ENCODE measurements around the gene MAP4K2.

The MAP4K2 gene

DNA sequence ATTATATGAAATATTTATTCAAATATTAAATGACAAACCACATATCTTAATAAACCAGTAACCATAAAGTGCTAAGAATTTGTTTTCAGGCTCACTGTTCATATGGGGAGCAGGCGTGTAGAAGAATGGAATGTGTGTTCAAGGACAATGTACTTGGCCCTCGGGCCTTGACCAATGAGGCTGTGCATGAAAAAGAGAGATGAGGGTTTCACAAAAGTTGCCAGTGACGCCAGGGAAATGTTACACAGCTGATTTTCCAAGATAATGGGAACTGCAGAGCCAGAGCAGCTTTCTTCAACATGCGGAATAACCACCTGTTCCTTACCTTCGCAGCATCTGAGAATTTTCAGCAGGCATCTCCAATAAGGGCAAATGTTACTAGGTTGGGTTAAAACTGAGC, 28.9 kb downstream of the MAP4K2 start:
- peaks cover 15% of the 10 kb centered on the region for H3K4me1 ChIP-seq (ENCODE audit: control insufficient read depth, insufficient read depth, low read length, poor library complexity, severe bottlenecking)
- no peak overlapping the region for H3K4me3 ChIP-seq (ENCODE audit: extremely low read depth, insufficient read depth, low read length, poor library complexity, severe bottlenecking)
- H3K27ac ChIP-seq (ENCODE audit: low read depth, low read length, severe bottlenecking) = no peak overlapping the region
- H3K9me3 ChIP-seq (ENCODE audit: control insufficient read depth, low read length) = no peaks in the 10 kb centered on the region
- H3K36me3 ChIP-seq (ENCODE audit: control insufficient read depth, insufficient read depth, low read length) = peaks cover 83% of the 10 kb centered on the region
- 95 to 100% methylated on average over 5 of the region's 5 CpGs for WGBS, 2 experiments (ENCODE audit: insufficient coverage in 2 of 2)

DNA sequence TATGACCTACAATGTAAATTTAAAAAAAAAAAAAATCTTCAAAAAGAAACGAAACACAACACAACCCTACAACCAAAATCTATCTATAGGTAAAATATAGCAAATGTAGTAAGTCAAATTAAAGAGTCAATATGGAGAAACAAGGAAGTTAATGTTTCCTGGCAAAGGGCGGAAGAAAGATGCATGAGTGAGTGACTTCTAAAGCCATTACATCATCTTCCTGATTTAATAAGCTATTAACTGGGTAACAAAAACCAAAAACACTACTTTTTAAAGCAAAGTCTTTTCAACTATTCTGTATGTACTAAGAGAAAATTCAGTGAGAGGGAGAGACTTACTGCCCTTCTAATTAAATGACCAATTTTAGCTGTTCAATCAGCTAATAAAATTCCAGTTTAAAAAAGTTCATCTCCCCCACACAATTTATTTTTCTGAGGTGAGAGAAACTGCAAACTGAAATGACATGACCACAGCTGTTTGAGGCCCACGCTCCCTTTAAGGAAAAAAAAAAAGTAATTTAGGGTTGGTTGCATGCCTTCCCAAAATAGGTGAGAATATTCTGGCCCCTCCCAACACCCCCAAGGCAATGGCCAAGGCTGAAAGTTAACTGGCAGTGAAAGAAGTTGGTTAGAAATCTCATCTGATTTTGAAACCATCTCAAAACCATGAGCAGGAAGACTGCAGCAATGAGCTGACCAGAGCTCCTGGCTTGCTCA, 30.6 kb downstream of the MAP4K2 start:
- 83% methylated on average over 1 of the region's 3 CpGs; no CpG with 5 or more reads in 1 of the 2 experiments for WGBS, 2 experiments (ENCODE audit: insufficient coverage in 2 of 2)
- Histone ChIP-seq H3K9me3 (ENCODE audit: control insufficient read depth, low read length) (no peaks in the 10 kb centered on the region), H3K4me1 (ENCODE audit: control insufficient read depth, insufficient read depth, low read length, poor library complexity, severe bottlenecking) (peaks cover 16% of the 10 kb centered on the region), H3K36me3 (ENCODE audit: control insufficient read depth, insufficient read depth, low read length) (peaks cover 100% of the 10 kb centered on the region), H3K27ac (ENCODE audit: low read depth, low read length, severe bottlenecking) (no peak overlapping the region), H3K4me3 (ENCODE audit: extremely low read depth, insufficient read depth, low read length, poor library complexity, severe bottlenecking) (no peak overlapping the region)

DNA sequence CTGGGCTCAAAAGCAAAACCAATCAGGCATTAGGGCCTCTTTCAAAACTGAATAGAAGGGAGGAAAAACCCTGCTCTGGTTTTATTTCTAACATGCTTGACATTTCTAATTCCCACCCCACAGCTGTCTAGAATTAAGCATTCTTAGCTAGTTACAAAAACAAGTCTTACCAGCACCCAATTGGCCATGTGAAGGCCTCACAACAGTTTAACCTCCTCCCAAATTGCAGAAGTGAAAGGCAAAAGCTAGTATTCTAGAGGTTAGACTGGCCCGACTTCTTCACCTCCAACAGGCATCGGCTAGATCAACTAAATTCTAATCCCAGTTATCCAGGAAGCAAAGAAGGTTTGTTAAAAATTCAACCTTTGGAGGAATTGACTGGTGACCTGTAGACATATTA, 31.2 kb downstream of the MAP4K2 start:
- no CpG with 5 or more reads among the region's 2 CpGs for WGBS, 2 experiments (ENCODE audit: insufficient coverage in 2 of 2)
- peaks cover 100% of the 10 kb centered on the region for H3K36me3 ChIP-seq (ENCODE audit: control insufficient read depth, insufficient read depth, low read length)
- no peak overlapping the region for H3K27ac ChIP-seq (ENCODE audit: low read depth, low read length, severe bottlenecking)
- no peak overlapping the region for H3K4me3 ChIP-seq (ENCODE audit: extremely low read depth, insufficient read depth, low read length, poor library complexity, severe bottlenecking)
- H3K4me1 ChIP-seq (ENCODE audit: control insufficient read depth, insufficient read depth, low read length, poor library complexity, severe bottlenecking) = peaks cover 21% of the 10 kb centered on the region
- H3K9me3 ChIP-seq (ENCODE audit: control insufficient read depth, low read length) = no peaks in the 10 kb centered on the region

GRCh38 chr11:64770120-64770519, 32.9 kb downstream of the MAP4K2 start:
- WGBS, 2 experiments (ENCODE audit: insufficient coverage in 2 of 2) = 97 to 100% methylated on average over 7 of the region's 12 CpGs
- H3K27ac ChIP-seq (ENCODE audit: low read depth, low read length, severe bottlenecking) = no peak overlapping the region
- H3K36me3 ChIP-seq (ENCODE audit: control insufficient read depth, insufficient read depth, low read length) = peaks cover 97% of the 10 kb centered on the region
- peaks cover 24% of the 10 kb centered on the region for H3K4me1 ChIP-seq (ENCODE audit: control insufficient read depth, insufficient read depth, low read length, poor library complexity, severe bottlenecking)
- H3K9me3 ChIP-seq (ENCODE audit: control insufficient read depth, low read length) = no peaks in the 10 kb centered on the region
- no peak overlapping the region for H3K4me3 ChIP-seq (ENCODE audit: extremely low read depth, insufficient read depth, low read length, poor library complexity, severe bottlenecking)

DNA sequence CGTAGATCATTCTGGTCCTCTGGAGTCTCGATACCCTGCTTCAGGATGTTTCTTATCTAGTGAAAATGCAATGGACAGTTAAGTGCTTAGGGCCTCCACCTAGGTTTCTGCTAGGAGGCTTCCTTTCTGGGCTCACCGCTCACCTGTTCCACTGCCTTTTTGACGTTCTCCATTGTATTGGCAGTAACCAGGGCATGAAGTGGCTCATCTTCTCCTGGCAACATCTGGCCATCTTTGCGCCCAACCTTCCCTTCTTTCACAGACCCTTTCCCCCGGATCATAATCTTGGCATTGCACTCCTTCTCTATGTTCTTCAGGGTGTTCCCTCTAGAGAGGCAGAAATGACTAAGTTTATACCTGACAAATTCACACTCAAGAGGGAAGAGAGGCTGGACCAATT, 33.7 kb downstream of the MAP4K2 start:
- 98% methylated on average over 5 to 6 of the region's 6 CpGs for WGBS, 2 experiments (ENCODE audit: insufficient coverage in 2 of 2)
- Histone ChIP-seq H3K4me3 (ENCODE audit: extremely low read depth, insufficient read depth, low read length, poor library complexity, severe bottlenecking) (no peak overlapping the region), H3K27ac (ENCODE audit: low read depth, low read length, severe bottlenecking) (no peak overlapping the region), H3K9me3 (ENCODE audit: control insufficient read depth, low read length) (no peaks in the 10 kb centered on the region), H3K36me3 (ENCODE audit: control insufficient read depth, insufficient read depth, low read length) (peaks cover 97% of the 10 kb centered on the region), H3K4me1 (ENCODE audit: control insufficient read depth, insufficient read depth, low read length, poor library complexity, severe bottlenecking) (peaks cover 31% of the 10 kb centered on the region)

- Histone ChIP-seq H3K9me3 (ENCODE audit: control insufficient read depth, low read length) (no peaks in the 10 kb centered on the region), H3K4me3 (ENCODE audit: extremely low read depth, insufficient read depth, low read length, poor library complexity, severe bottlenecking) (no peak overlapping the region), H3K27ac (ENCODE audit: low read depth, low read length, severe bottlenecking) (no peak overlapping the region), H3K4me1 (ENCODE audit: control insufficient read depth, insufficient read depth, low read length, poor library complexity, severe bottlenecking) (peaks cover 37% of the 10 kb centered on the region), H3K36me3 (ENCODE audit: control insufficient read depth, insufficient read depth, low read length) (peaks cover 97% of the 10 kb centered on the region)
- WGBS, 2 experiments (ENCODE audit: insufficient coverage in 2 of 2) = 94 to 96% methylated on average over 5 to 6 of the region's 6 CpGs
Observed at GRCh38 chr11:64768300-64768694, 34.7 kb downstream of the MAP4K2 start.

DNA sequence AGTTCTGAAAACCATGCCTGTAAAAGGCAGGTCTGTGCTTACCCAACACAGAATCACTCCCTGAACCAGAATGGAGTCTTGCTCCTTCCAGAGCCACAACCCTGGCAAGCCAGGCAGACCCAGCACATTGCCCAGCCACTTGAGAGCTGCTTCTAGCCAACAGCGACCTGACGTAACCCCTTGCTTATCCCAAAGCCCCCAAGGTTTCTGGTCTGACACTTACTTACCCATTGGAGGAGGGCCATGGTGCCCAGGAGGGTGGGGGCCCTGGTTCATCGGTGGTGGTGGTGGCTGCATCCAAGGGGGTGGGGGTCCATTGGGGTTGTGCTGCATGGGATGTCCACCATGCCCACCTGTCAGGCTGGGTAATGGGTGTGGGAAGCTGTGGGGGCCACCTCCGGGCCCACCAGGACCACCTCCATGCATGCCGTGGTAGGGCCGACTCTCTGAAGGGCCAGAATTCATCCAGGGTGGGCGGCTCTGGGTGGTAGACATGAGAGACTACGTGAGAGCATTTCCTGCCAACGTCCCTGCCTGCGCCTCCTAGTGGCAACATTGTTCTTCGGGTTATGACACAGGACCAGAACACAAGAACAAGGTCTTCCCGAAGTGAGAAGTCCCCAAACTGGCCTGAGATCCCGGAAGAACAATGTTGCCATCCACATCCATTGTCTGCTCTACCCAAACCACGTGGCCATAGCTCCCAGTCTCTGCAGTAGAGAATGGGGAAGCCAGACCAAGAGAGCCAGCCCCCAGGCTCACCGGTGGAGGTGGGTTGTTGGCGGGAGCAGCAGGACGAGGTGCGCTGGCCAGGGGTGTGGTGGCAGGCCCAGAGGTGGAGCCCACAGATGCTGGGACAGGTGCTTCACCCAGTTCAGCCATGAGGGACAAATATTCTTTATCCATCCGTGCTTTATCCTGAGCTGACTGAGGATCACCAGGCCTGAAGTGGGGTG, 35.4 kb downstream of the MAP4K2 start:
- Histone ChIP-seq H3K27ac (ENCODE audit: low read depth, low read length, severe bottlenecking) (no peak overlapping the region), H3K4me1 (ENCODE audit: control insufficient read depth, insufficient read depth, low read length, poor library complexity, severe bottlenecking) (peaks cover 39% of the 10 kb centered on the region), H3K36me3 (ENCODE audit: control insufficient read depth, insufficient read depth, low read length) (peaks cover 97% of the 10 kb centered on the region), H3K4me3 (ENCODE audit: extremely low read depth, insufficient read depth, low read length, poor library complexity, severe bottlenecking) (no peak overlapping the region), H3K9me3 (ENCODE audit: control insufficient read depth, low read length) (no peaks in the 10 kb centered on the region)
- 73 to 74% methylated on average over 14 to 15 of the region's 19 CpGs for WGBS, 2 experiments (ENCODE audit: insufficient coverage in 2 of 2)

- H3K36me3 ChIP-seq (ENCODE audit: control insufficient read depth, insufficient read depth, low read length) = peaks cover 97% of the 10 kb centered on the region
- no peak overlapping the region for H3K27ac ChIP-seq (ENCODE audit: low read depth, low read length, severe bottlenecking)
- H3K4me1 ChIP-seq (ENCODE audit: control insufficient read depth, insufficient read depth, low read length, poor library complexity, severe bottlenecking) = peaks cover 41% of the 10 kb centered on the region
- H3K4me3 ChIP-seq (ENCODE audit: extremely low read depth, insufficient read depth, low read length, poor library complexity, severe bottlenecking) = no peak overlapping the region
- 97 to 100% methylated on average over 4 to 5 of the region's 11 CpGs for WGBS, 2 experiments (ENCODE audit: insufficient coverage in 2 of 2)
- no peaks in the 10 kb centered on the region for H3K9me3 ChIP-seq (ENCODE audit: control insufficient read depth, low read length)
Observed at GRCh38 chr11:64766881-64767280, 36.1 kb downstream of the MAP4K2 start.

DNA sequence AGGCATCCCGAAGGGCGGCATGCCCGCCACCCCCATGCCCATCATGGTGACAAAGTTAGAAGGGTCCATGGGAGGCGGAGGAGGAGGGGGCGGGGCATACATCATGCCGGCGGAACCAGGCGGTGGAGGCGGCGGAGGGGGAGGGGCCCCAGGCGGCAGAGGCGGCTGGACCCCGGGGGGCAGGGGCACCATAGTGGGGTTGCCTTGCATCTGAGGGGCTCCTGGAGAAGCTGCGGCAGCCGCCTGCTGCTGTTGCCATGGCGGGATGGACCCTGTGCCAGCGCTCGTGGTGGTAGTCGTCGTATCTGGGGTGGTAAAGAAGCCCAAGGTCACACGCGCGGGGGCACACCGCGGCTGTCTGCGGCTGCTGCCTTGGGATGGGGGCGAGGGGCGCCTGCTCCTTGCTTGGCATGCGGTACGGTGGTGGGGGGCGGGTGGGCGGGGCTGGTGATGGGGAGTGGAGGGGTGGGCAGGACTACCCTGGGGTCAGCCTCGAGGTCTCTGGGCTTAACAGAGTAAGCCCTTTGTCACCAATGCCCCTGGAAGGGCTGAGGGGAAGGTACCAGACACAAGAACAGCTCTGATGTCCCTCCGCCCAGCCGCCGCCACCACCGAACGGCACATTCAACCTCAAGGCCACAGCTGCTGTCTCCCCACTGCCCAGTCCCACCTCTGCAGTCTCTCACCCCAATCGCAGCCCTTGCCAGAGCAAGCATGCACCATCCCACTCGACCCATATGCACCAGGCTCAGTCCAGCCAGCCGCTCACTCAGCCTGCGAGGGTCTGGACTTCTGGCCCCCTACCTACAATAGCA, 37.0 kb downstream of the MAP4K2 start:
- Histone ChIP-seq H3K36me3 (ENCODE audit: control insufficient read depth, insufficient read depth, low read length) (peaks cover 89% of the 10 kb centered on the region), H3K4me3 (ENCODE audit: extremely low read depth, insufficient read depth, low read length, poor library complexity, severe bottlenecking) (no peak overlapping the region), H3K4me1 (ENCODE audit: control insufficient read depth, insufficient read depth, low read length, poor library complexity, severe bottlenecking) (peaks cover 41% of the 10 kb centered on the region), H3K27ac (ENCODE audit: low read depth, low read length, severe bottlenecking) (peak overlapping the region; percentile 29), H3K9me3 (ENCODE audit: control insufficient read depth, low read length) (no peaks in the 10 kb centered on the region)
- WGBS, 2 experiments (ENCODE audit: insufficient coverage in 2 of 2) = 96 to 99% methylated on average over 14 to 28 of the region's 42 CpGs

- no peak overlapping the region for H3K27ac ChIP-seq (ENCODE audit: low read depth, low read length, severe bottlenecking)
Observed at GRCh38 chr11:64765291-64765850, 37.6 kb downstream of the MAP4K2 start.

More at GRCh38 chr11:64765291-64765850, 37.6 kb downstream of the MAP4K2 start:
- Histone ChIP-seq H3K4me1 (ENCODE audit: control insufficient read depth, insufficient read depth, low read length, poor library complexity, severe bottlenecking) (peaks cover 44% of the 10 kb centered on the region), H3K9me3 (ENCODE audit: control insufficient read depth, low read length) (no peaks in the 10 kb centered on the region), H3K4me3 (ENCODE audit: extremely low read depth, insufficient read depth, low read length, poor library complexity, severe bottlenecking) (no peak overlapping the region), H3K36me3 (ENCODE audit: control insufficient read depth, insufficient read depth, low read length) (peaks cover 82% of the 10 kb centered on the region)
- WGBS, 2 experiments (ENCODE audit: insufficient coverage in 2 of 2) = 95 to 97% methylated on average over 15 to 23 of the region's 30 CpGs

Measured in mesodermal cell (in vitro differentiated cells).